ENCODE results near the gene RSAD2. TPM values are rescaled to one million over a fixed set of nuclear protein-coding genes. Genes with fewer than 3 reads are reported as not detected.

Gene RSAD2
- total RNA-seq, 3 donors from 2014 or later = 0.33 to 4.8 (median 2.9) TPM

GRCh38 chr2:6872394-6872793 lies 5.2 kb upstream of the RSAD2 start:
- no peak for TF ChIP-seq POLR2AphosphoS5 (IDR thresholded peaks at IDR 0.05)
- TF ChIP-seq CTCF (IDR thresholded peaks at IDR 0.05) = no peak
- no peak for TF ChIP-seq POLR2A (IDR thresholded peaks at IDR 0.05)
- H3K36me3 ChIP-seq = no peaks in the 10 kb centered on the region
- no peaks in the 10 kb centered on the region for H3K9me3 ChIP-seq
- no peaks in the 10 kb centered on the region for H3K27me3 ChIP-seq
- no peaks in the 10 kb centered on the region for H3K4me1 ChIP-seq
- intact Hi-C loops (cut with DNase I; ENCODE audit: low total_unique reads) = no loop called here
- H3K27ac ChIP-seq = no peak overlapping the region
- no peak overlapping the region for H3K4me3 ChIP-seq
- no peak for DNase-seq (ENCODE audit: low spot score in 2 of 2)

- H3K4me3 ChIP-seq = no peak overlapping the region
- H3K27me3 ChIP-seq = no peaks in the 10 kb centered on the region
- no peak for TF ChIP-seq POLR2A (IDR thresholded peaks at IDR 0.05)
- TF ChIP-seq POLR2AphosphoS5 (IDR thresholded peaks at IDR 0.05) = no peak
- TF ChIP-seq CTCF (IDR thresholded peaks at IDR 0.05) = no peak
- H3K36me3 ChIP-seq = no peaks in the 10 kb centered on the region
- intact Hi-C loops (cut with DNase I; ENCODE audit: low total_unique reads) = no loop called here
- DNase-seq (ENCODE audit: low spot score in 2 of 2) = no peak
- H3K4me1 ChIP-seq = no peaks in the 10 kb centered on the region
- no peak overlapping the region for H3K27ac ChIP-seq
- no peaks in the 10 kb centered on the region for H3K9me3 ChIP-seq
These were observed 3.5 kb upstream of the RSAD2 start for GRCh38 chr2:6874032-6874431.

- intact Hi-C loops (cut with DNase I; ENCODE audit: low total_unique reads) = no loop called here
- no peak overlapping the region for H3K4me3 ChIP-seq
These were observed 1.3 kb upstream of the RSAD2 start for GRCh38 chr2:6876309-6876708.

GRCh38 chr2:6878549-6878948 lies 972 bp downstream of the RSAD2 start:
- H3K4me3 ChIP-seq = no peak overlapping the region
- no peak for TF ChIP-seq CTCF (IDR thresholded peaks at IDR 0.05)
- no peak for TF ChIP-seq POLR2A (IDR thresholded peaks at IDR 0.05)
- TF ChIP-seq POLR2AphosphoS5 (IDR thresholded peaks at IDR 0.05) = no peak
- H3K4me1 ChIP-seq = no peaks in the 10 kb centered on the region
- DNase-seq (ENCODE audit: low spot score in 2 of 2) = no peak
- H3K36me3 ChIP-seq = no peaks in the 10 kb centered on the region
- intact Hi-C loops (cut with DNase I; ENCODE audit: low total_unique reads) = no loop called here
- no peaks in the 10 kb centered on the region for H3K27me3 ChIP-seq
- no peak overlapping the region for H3K27ac ChIP-seq
- no peaks in the 10 kb centered on the region for H3K9me3 ChIP-seq

More at GRCh38 chr2:6876309-6876708, 1.3 kb upstream of the RSAD2 start:
- no peak for DNase-seq (ENCODE audit: low spot score in 2 of 2)
- no peak overlapping the region for H3K27ac ChIP-seq
- H3K27me3 ChIP-seq = no peaks in the 10 kb centered on the region
- no peaks in the 10 kb centered on the region for H3K4me1 ChIP-seq
- H3K36me3 ChIP-seq = no peaks in the 10 kb centered on the region
- TF ChIP-seq POLR2AphosphoS5 (IDR thresholded peaks at IDR 0.05) (no peak), CTCF (IDR thresholded peaks at IDR 0.05) (no peak), POLR2A (IDR thresholded peaks at IDR 0.05) (no peak)
- no peaks in the 10 kb centered on the region for H3K9me3 ChIP-seq

- intact Hi-C loops (cut with DNase I; ENCODE audit: low total_unique reads) = no loop called here
- Histone ChIP-seq H3K27me3 (no peaks in the 10 kb centered on the region), H3K9me3 (no peaks in the 10 kb centered on the region), H3K36me3 (no peaks in the 10 kb centered on the region), H3K4me1 (no peaks in the 10 kb centered on the region), H3K27ac (no peak overlapping the region), H3K4me3 (no peak overlapping the region)
- no peak for TF ChIP-seq POLR2AphosphoS5 (IDR thresholded peaks at IDR 0.05)
- TF ChIP-seq CTCF (IDR thresholded peaks at IDR 0.05) = no peak
- TF ChIP-seq POLR2A (IDR thresholded peaks at IDR 0.05) = no peak
- DNase-seq (ENCODE audit: low spot score in 2 of 2) = no peak
These were observed 1.4 kb downstream of the RSAD2 start for GRCh38 chr2:6879011-6879410.

Measured in breast epithelium (tissue), 4 donors.